DMS153 (cell line): Measurements from ENCODE around the gene UTRN.

Experiments used
- DNase-seq: peaks from one replicate; lab custom pipeline; 2025; lab: John Stamatoyannopoulos, UW

The UTRN gene

DNA sequence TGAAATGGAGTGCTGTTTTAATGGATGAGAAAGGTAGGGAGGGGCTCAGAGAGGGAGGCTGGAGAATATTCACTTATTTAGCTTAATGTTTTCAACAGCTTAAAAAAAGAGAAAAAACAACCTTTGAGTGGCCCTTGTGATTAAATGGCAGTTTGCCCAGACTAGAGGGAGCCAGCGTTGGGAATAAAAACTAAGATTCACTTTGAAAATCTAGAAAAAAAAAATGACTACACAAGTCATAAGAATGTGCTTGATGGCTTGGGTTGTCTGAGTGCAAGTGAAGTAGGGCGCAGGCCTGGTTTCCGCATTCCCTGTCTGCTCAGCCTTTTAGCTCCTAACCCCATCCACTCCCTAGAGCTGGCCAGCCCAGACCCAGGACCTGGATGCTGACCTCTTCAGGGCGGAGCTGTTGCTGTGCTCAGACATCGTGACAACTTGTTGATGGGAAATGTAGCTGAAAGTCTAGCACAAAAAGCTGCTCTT is 28.9 kb downstream of the UTRN start:
- DNase-seq, result no peak

DNA sequence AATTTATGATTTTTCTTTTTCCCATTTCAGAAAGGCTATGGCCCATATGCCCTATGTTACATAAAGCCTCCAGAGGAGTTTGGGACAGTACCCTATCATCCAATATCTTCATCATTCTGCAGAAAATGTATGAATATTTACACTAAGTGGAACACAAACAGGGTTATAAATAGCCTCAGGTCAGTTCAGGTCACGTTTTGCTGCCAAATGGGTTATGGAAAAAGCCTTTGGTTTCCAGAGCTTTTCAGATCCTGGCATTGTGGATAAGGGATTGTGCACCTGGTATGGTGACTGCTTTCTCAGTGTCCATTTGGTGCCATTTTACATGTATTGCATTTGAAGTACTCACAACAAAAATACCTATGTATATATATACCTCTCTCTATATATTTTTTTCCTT is 29.4 kb downstream of the UTRN start:
- DNase-seq, result no peak

DNA sequence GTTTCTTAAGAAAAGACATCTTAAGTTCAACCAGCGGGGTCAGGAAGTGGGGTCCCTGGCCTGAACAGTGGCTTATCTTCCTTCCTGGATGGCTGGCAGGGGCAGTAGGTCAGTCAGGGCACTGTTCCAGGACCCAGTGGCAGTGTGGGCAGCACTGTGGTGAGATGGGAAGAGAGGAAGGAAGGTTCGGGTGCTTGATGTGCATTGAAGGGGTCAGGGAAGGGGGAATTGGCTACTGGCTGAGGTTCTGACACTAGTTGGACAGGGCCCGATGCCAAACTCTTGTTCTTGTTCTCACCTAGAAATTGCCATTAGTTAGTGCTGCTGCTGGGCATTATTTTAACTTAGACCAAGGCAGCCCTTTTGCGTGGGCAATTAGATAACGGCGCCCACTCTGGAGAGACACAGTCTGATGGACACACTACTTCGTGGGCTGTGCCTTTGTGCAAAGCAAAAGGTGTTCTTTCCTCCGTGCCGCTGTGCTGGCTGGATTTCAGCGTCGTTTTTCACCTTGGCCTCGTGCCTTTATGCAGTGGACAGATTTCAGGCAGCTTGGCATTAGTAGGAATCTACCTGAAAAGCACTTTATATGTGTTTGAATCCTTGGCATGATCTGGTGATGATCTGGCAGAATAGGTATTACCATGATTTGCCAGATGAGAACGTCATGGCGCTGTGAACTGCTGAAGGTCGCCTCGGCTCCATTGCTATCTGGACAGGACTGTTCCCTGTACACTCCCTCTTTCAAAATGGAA is 30.3 kb downstream of the UTRN start:
- no peak for DNase-seq

DNA sequence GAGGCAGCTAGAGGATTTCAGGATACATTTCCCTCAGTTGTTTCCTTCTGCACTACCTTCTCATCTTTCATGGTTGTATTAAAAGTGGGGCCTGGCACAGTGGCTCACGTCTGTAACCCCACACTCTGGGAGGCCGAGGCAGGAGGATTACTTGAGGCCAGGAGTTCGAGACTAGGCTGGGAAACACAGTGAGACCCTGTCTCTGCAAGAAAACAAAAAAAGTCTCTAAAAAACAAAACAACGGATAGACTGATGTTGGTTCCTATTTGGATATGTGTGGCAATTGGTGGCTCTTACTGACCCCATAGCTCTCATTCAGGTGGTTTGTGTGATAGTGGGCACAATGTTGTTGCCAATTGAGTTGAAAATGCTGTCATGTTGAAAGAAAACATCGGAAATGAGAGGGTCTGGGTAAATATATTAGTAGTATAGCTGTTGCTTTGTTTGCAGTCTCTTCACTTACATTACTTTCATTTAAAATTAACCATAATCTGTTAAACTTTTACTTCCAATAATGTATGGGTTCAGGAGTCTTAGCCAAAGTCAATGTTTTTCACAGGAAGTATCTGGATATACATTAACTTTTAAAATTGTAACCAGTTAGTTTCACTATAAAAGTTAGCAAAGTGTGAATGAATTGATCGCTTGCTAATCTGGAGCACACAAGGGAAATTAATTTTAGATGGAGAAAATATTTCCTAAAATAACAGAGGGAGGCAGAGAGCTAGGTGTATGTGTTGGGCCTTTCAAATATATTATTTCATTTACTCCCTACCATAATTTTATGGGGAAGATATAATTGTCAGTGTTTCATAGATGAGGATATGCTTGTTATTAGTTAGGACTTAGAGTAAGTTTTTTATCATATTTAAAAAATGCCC is 31.1 kb downstream of the UTRN start:
- no peak for DNase-seq

DNA sequence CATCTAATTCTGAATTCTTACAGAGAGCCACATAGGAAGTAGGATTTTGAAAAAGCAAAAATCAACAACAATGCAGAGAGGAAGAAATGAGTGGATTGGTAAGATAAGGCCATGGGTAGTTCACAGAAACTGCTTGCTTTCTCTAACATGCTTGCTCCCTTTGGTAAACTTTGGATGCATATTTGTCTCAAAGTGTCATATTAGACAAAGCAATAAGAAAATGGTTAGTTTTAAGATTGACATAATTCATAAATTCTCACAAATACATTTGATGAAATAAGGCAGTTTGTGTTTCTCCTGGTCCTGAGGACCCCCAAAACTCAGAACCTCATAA is 31.7 kb downstream of the UTRN start:
- no peak for DNase-seq

DNA sequence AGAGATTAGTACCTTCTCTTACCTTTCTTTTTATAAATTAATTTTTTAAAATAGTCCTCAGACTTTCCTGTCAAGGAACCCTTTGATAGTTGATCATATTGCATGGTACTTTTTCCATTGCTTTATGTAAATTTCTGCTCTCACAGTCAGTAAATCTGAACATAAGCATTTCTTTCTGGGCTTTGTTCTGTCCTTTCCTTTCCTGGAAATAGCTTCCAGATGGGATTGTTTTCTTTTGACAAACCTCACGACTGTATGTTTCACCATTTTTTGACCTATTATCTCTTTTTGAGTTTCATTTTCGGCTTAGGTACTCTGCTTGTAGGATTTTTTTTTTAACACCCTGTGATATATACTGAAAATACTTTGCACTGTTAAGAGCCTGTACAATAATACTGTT is 32.6 kb downstream of the UTRN start:
- DNase-seq, result no peak

DNA sequence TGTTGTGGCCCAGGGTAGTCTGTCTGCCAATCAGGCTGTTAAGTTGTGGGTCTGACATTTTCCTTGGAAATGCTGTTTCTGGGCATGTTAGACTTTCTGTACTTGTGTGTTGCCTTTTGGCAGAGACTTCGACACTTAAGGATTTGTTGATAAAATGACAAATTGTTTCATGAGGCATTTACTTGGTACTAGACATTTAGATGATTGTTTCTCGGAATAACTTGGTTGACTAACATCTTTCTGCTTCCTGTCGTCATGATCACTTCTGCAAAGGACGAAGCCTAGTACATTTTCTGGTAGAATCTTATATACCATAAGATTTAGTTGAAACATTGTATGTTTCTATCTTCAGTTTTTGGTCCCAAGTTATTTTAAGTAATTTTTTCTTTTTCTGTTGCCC is 34.1 kb downstream of the UTRN start:
- DNase-seq, result no peak

DNA sequence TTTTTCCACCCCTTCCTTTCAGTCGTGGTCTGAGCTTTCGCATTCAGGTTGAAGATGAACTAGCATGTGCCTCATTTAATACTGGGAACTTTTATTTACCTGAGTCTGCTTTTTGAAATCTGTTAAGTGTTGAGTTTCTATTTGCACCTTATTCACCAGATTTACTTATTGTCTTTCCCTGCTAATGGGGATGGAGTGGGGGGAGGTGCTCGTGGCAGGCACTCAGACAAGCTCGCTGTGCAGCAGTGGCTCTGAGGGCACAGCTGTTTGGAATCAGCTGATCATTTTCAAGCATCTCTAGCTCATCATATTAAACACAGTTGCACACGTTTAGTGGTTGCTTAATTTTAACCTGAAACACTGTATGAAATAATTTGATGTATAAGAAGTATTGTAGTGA is 35.6 kb downstream of the UTRN start:
- no peak for DNase-seq

DNA sequence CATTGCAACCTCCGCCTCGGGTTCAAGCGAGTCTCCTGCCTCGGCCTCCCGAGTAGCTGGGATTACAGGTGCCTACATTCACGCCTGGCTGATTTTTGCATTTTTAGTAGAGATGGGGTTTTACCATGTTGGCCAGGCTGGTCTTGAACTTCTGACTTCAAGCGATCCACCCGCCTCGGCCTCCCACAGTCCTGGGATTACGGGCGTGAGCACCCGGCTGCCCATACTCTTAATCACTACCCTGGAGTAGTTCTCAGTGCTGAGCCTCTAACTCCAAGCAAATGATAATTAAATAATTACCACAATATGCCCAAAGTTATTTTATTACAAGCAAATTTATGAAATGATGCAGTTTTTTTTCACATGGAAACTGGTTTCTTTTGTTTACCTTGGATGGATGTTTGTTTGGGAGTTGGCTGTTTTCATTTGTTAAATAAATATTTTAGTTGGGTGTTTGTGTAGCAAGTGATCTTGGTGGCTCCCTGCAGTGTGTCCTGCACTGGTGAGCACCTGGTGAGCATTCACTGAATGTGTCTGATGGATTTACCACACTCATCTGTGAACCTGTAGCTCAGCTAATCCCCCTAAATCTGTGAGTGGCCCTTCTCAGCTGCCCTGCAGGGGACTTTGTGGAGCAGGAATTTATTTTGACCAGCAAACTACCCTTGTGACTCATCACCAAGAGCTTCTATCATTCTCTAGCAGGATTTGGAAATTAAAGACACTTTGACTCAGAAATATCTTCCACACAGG is 36.9 kb downstream of the UTRN start:
- no peak for DNase-seq

DNA sequence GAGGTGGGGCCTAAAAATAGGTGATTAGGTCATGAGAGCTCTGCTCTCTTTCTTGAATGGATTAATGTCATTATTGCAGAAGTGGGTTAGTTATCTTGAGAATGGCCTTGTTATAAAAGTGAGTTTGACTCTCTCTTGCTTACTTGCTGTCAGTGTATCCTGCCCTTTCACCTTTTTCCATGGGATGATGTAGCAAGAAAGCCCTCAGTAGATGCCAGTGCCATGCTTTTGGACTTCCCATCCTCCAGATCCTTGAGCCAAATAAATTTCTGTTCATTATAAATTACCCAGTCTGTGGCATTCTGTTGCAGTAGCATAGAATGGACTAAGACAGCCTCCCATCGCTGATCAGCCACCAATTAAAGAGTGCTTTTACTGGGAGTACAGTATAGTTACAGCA is 40.1 kb downstream of the UTRN start:
- DNase-seq, result no peak

DNA sequence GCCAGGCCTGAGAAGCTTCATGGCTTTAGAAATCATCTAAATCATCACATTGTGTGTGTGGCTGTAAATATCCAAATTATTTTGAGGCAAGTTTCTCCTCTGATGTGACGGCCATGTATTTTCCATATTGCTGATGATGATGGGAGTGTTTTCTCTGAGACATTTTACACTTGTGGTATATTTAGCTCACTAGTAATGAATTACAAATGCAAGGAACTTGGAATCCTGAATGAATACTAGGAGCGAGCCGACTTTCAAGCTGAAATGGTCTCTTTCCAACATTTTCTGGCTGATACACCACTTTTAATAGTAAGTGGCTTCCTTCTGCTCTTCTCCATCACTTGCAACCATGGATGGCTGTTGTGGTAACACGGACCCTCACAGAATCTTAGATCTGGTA is 41.3 kb downstream of the UTRN start:
- no peak for DNase-seq

DNA sequence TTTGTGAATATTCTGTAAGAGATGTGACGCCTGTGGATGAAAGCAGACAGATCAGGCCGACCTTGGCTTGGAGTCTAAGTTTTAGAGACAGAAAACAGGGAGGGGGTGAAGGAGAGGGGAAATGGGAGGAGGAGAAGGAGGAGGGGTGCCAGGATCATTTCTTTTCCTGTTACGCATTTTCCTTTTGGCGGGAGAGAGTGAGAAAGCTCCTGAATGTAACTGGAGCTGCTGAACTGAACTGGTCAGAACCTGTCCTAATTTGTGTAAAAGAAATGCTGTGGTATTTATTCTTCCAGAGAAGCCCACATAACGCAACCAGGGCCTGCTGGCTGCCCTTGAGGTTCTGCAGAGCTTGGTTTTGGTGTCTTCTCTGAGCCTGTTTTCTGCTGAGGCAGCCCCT is 41.9 kb downstream of the UTRN start:
- no peak for DNase-seq

DNA sequence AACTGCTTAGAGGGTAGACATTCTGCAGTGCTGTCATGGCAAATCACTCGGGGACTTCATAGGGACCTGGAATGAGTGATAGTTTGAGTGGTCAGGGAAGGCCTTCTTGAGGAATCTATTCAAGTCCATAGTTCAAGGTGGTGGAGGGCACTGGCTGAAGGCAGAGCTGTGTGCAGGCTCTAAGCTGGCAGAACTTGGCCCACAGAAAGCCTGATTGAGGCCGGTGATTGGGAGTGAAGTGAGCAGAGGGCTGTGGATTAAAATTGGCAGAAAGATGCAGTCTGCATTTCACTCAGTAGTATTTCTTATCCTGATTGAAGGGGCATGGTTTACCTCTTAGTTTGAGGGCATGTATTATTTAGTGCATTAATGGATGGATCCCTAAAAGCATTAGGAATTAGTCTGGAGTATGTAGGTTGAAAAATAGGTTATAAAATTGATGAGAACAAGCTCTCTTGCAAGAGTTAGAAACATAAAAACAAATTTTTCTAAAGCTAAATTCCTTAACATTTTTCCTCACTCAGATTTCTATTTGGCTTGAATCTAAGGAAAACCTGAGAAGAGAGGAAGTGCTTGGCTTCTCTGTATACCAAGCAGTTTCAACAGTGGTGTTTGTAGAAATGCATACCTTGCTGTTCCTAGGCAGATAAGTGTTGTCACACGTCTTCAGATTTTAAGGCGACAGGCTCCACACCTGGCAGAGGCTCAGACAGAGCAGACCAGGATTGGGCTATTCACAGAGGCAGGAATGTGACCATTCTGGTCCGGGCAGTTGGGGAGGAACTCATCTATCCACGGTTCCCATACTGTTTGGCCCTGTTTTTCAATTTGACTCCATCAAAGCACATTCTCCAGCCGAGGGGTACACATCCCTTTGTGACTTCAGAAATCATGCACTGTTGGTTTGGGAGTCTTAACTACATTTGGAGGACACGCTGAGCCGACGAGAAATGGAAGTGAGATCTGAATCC is 45.2 kb downstream of the UTRN start:
- no peak for DNase-seq

DNA sequence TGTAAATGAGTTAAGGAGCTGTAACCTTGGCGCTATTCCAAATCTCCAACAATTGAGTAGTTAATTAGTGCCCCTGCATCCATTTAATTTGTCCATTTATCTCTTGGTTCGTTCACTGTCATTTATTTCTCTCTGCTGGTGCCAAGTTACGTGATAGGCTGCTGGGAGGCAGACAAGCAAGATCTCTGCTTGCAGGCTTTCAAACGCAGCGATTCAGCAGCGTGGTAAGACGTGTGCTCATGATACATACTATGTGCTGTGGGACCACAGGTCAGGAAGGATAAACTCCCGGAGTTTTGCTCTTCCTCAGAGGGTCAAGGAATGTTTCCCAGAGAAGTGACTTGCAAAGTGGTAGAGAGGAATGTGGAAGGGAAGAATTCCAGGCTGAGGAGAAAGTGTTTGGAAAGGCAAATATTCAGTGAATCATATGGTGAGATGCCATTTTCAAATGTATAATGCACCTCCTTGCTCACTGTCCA is 46.4 kb downstream of the UTRN start:
- DNase-seq, result no peak

DNA sequence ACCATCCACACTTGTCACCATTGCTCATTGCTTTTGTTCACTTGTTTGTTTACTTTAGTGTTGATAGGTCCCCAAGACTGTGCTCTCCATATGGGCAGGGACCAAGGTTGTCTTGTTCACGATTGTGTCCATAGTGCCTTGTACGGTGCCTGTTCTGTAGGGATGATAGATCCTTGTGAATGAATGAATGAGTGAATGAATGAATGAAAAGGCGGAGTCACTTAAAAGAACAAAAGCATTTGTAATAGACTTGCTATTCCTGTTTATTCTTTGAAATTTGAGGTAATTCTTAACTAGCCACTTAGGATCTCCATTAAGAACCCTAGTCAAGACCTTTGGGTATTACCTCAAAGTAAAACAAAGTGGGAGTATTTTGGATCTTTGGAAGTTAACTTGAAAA is 47.0 kb downstream of the UTRN start:
- no peak for DNase-seq

DNA sequence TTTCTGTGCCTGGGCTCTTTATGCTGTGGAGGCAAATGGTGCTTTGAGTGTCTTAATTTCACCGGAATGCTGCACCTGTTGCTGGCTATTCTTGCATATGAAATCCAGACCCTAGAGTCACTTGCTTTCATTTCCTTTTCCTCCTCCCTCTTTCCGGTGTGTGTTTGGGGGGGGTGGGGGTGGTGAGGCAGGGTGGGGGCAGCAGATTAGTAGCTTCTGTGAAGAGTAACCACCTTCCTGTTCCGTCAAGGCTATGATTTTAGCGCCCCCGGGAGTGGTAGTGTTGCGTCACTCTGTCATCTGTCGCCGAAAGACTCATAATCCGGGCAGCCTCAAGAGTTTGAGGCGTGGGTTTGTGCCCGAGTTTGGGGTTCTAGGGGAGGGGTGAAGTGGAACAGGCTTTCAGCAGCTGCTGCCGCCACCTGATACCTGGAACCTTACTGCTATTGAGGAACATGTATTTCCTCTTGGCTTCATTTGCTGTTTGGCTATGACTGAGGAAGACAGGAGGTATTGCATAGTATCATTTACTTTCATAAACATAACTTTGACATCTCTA is 49.1 kb downstream of the UTRN start:
- DNase-seq, result no peak
